H1 (cell line): Measurements from ENCODE around the gene RERE. TPM values are rescaled to one million over a fixed set of nuclear protein-coding genes. Genes with fewer than 3 reads are reported as not detected.

Experiments used
- CTCF ChIA-PET: fragments of 300-600 bp; sonication (Branson Sonifier 250); formaldehyde crosslinking; loops from one replicate; lab custom pipeline; 2021; ENCODE audit not compliant: partially characterized antibody; lab: Charles Lee
- POLR2A ChIA-PET: fragments of 300-600 bp; sonication (Branson Sonifier 250); formaldehyde crosslinking; loops from one replicate; lab custom pipeline; 2021; ENCODE audit warnings: inconsistent platforms; ENCODE audit not compliant: partially characterized antibody; lab: Charles Lee
- DNase-seq, 2 experiments: peaks; one replicate each; pipeline versions ENCODE4 v3.0.0 to v3.0.0-alpha.2; 2010 to 2022; ENCODE audit warnings: low spot score in 2 of 2, low read depth in 1 of 2, mixed read lengths in 1 of 2
- FAIRE-seq: peaks from 2 replicates; lab custom pipeline; 2011; peaks lifted over from hg19 to GRCh38; lab: Jason Lieb, UNC
- H2AFZ ChIP-seq: 2 replicates; pipeline ENCODE4 v1.8.1; 2012; ENCODE audit warnings: low read length, inconsistent platforms
- H2AK5ac ChIP-seq: 2 replicates; pipeline ENCODE4 v1.6.1; 2013; ENCODE audit warnings: low read depth, low read length
- H2BK120ac ChIP-seq: replicated peaks from 2 replicates; pipeline ENCODE3; 2013; ENCODE audit warnings: low read depth, low read length, inconsistent platforms
- H2BK12ac ChIP-seq: 2 replicates; pipeline ENCODE4 v1.6.1; 2013; ENCODE audit warnings: low read depth, low read length
- H2BK15ac ChIP-seq: 2 replicates; pipeline ENCODE4 v1.6.1; 2013; ENCODE audit warnings: low read length
- H2BK20ac ChIP-seq: 2 replicates; pipeline ENCODE4 v1.6.1; 2013; ENCODE audit warnings: low read length
- H2BK5ac ChIP-seq: 2 replicates; pipeline ENCODE4 v1.6.1; 2013; ENCODE audit warnings: low read depth, low read length
- H3K14ac ChIP-seq: 2 replicates; pipeline ENCODE4 v1.6.1; 2013; ENCODE audit warnings: inconsistent platforms; ENCODE audit not compliant: insufficient read length
- H3K18ac ChIP-seq: 2 replicates; pipeline ENCODE4 v1.6.1; 2013; ENCODE audit warnings: low read length; ENCODE audit errors: extremely low read depth
- H3K23ac ChIP-seq: 2 replicates; pipeline ENCODE4 v1.6.1; 2013; ENCODE audit warnings: inconsistent platforms; ENCODE audit not compliant: insufficient read length
- H3K23me2 ChIP-seq: 2 replicates; pipeline ENCODE4 v1.6.1; 2013; ENCODE audit warnings: low read depth, low read length
- H3K27ac ChIP-seq: 2 replicates; pipeline ENCODE4 v1.6.1; 2011; ENCODE audit warnings: low read depth, low read length, inconsistent platforms
- H3K27me3 ChIP-seq, 4 experiments: replicated peaks in 1 of 4; 1 replicate in 1 of 4; 2 replicates in 3 of 4; pipeline versions ENCODE4 v1.6.1 to v1.8.1; 2011 to 2013; ENCODE audit warnings: low read length in 3 of 4, mild to moderate bottlenecking in 3 of 4, inconsistent platforms in 2 of 4, mixed read lengths in 2 of 4, moderate library complexity in 1 of 4; ENCODE audit not compliant: control insufficient read depth in 3 of 4, insufficient read depth in 3 of 4; ENCODE audit errors: extremely low read depth in 1 of 4
- H3K36me3 ChIP-seq, 4 experiments: 2 replicates each; pipeline versions ENCODE4 v1.6.1 to v1.8.1; 2011 to 2013; ENCODE audit warnings: mild to moderate bottlenecking in 4 of 4, low read length in 3 of 4, moderate library complexity in 2 of 4, control low read depth in 1 of 4, inconsistent platforms in 1 of 4; ENCODE audit not compliant: insufficient read depth in 4 of 4, control insufficient read depth in 2 of 4
- H3K4ac ChIP-seq: replicated peaks from 2 replicates; pipeline ENCODE3; 2013; ENCODE audit warnings: low read length, low read depth, mixed read lengths, inconsistent platforms; ENCODE audit not compliant: insufficient read length
- H3K4me1 ChIP-seq, 4 experiments: replicated peaks in 1 of 4; 1 replicate in 1 of 4; 2 replicates in 3 of 4; pipeline versions ENCODE4 v1.6.1 to v1.8.1; 2011 to 2013; ENCODE audit warnings: low read length in 3 of 4, inconsistent platforms in 2 of 4, mixed read lengths in 1 of 4; ENCODE audit not compliant: insufficient read depth in 4 of 4, control insufficient read depth in 3 of 4
- H3K4me2 ChIP-seq, 2 experiments: 2 replicates each; pipeline versions ENCODE4 v1.6.1 to v1.8.1; 2011 to 2013; ENCODE audit warnings: low read depth in 2 of 2, low read length in 2 of 2, control low read depth in 1 of 2, inconsistent platforms in 1 of 2, mild to moderate bottlenecking in 1 of 2; ENCODE audit not compliant: insufficient read depth in 1 of 2
- H3K4me3 ChIP-seq, 4 experiments: fragments of 200-600, 300-600 bp in 1 of 4; sonication (generic), shearing (Covaris generic), sonication (Bioruptor Twin) in 1 of 4; 2 replicates each; pipeline versions ENCODE4 v1.5.1 to v1.8.1; 2011 to 2016; ENCODE audit warnings: low read length in 4 of 4, low read depth in 3 of 4, control low read depth in 2 of 4, inconsistent platforms in 2 of 4, mild to moderate bottlenecking in 2 of 4, mixed read lengths in 1 of 4, moderate library complexity in 1 of 4; ENCODE audit not compliant: insufficient read depth in 2 of 4; ENCODE audit errors: extremely low read depth in 1 of 4
- H3K56ac ChIP-seq: replicated peaks from 2 replicates; pipeline ENCODE3; 2013; ENCODE audit warnings: low read depth, mild to moderate bottlenecking, mixed read lengths, low read length, inconsistent platforms; ENCODE audit not compliant: insufficient read length
- H3K79me1 ChIP-seq: 2 replicates; pipeline ENCODE4 v1.6.1; 2013; ENCODE audit warnings: low read depth, low read length, control low read depth
- H3K79me2 ChIP-seq, 2 experiments: 2 replicates each; pipeline versions ENCODE4 v1.6.1 to v1.8.1; 2012 to 2013; ENCODE audit warnings: low read length in 2 of 2, mild to moderate bottlenecking in 2 of 2, inconsistent platforms in 1 of 2; ENCODE audit not compliant: insufficient read depth in 2 of 2, control insufficient read depth in 1 of 2
- H3K9ac ChIP-seq, 4 experiments: replicated peaks in 1 of 4; 1 replicate in 1 of 4; 2 replicates in 3 of 4; pipeline versions ENCODE4 v1.6.1 to v1.8.1; 2011 to 2013; ENCODE audit warnings: low read depth in 3 of 4, low read length in 3 of 4, control low read depth in 2 of 4, mild to moderate bottlenecking in 2 of 4, moderate library complexity in 2 of 4, inconsistent platforms in 1 of 4; ENCODE audit errors: extremely low read depth in 1 of 4
- H3K9me3 ChIP-seq, 2 experiments: 2 replicates each; pipeline versions ENCODE4 v1.6.1 to v1.8.1; 2012 to 2013; ENCODE audit warnings: mild to moderate bottlenecking in 2 of 2, moderate library complexity in 2 of 2, control low read depth in 1 of 2, inconsistent platforms in 1 of 2, low read depth in 1 of 2, low read length in 1 of 2, mixed read lengths in 1 of 2; ENCODE audit not compliant: insufficient read depth in 2 of 2
- H4K20me1 ChIP-seq, 2 experiments: replicated peaks in 1 of 2; 2 replicates each; pipeline versions ENCODE3 to v1.8.1; 2011 to 2013; ENCODE audit warnings: inconsistent platforms in 2 of 2, low read length in 2 of 2, mild to moderate bottlenecking in 1 of 2; ENCODE audit not compliant: insufficient read depth in 2 of 2, control insufficient read depth in 1 of 2
- H4K5ac ChIP-seq: 2 replicates; pipeline ENCODE4 v1.6.1; 2013; ENCODE audit warnings: low read length, low read depth, mixed read lengths, inconsistent platforms; ENCODE audit not compliant: insufficient read length
- H4K8ac ChIP-seq: 2 replicates; pipeline ENCODE4 v1.8.0; 2013; ENCODE audit warnings: mild to moderate bottlenecking, moderate library complexity, low read length, inconsistent platforms; ENCODE audit not compliant: insufficient read depth; ENCODE audit errors: extremely low read depth
- H4K91ac ChIP-seq: replicated peaks from 2 replicates; pipeline ENCODE3; 2013; ENCODE audit warnings: low read length, mixed read lengths, inconsistent platforms; ENCODE audit not compliant: insufficient read length
- BACH1 ChIP-seq: IDR thresholded peaks from 2 replicates; pipeline ENCODE4 v1.6.1; 2012; ENCODE audit warnings: low read length, improper control_type of control experiment
- FOSL1 ChIP-seq: IDR thresholded peaks from 2 replicates; pipeline ENCODE4 v1.6.1; 2011; ENCODE audit warnings: mild to moderate bottlenecking, low read depth, low read length, moderate library complexity; ENCODE audit not compliant: insufficient read depth
- KDM1A ChIP-seq: fragments of 200-600, 300-600 bp; sonication (generic); IDR thresholded peaks from 2 replicates; pipeline ENCODE4 v1.7.1; 2016; ENCODE audit warnings: mild to moderate bottlenecking, low read length, borderline replicate concordance
- RAD21 ChIP-seq, 2 experiments: IDR thresholded peaks in 1 of 2; conservative IDR thresholded peaks in 1 of 2; 2 replicates each; pipeline ENCODE4 v1.6.1; 2011; ENCODE audit warnings: low read depth in 2 of 2, low read length in 2 of 2, improper control_type of control experiment in 1 of 2, inconsistent platforms in 1 of 2, mild to moderate bottlenecking in 1 of 2, moderate library complexity in 1 of 2
- SIX5 ChIP-seq: IDR thresholded peaks from 2 replicates; pipeline ENCODE4 v1.6.1; 2011; ENCODE audit warnings: mild to moderate bottlenecking, low read depth, low read length
- SP4 ChIP-seq: IDR thresholded peaks from 2 replicates; pipeline ENCODE4 v1.6.1; 2012; ENCODE audit warnings: low read length, inconsistent platforms
- TAF7 ChIP-seq: optimal IDR thresholded peaks from 2 replicates; pipeline ENCODE3; 2011; ENCODE audit warnings: low read depth, mild to moderate bottlenecking, inconsistent platforms, low read length, moderate library complexity, borderline replicate concordance
- WGBS, 2 experiments: shearing (Covaris generic) in 1 of 2; methylation state at CpG; one replicate each; pipeline versions ENCODE4 v1.1.6 to v1.1.7; 2013 to 2015; ENCODE audit warnings: low lambda C conversion rate in 2 of 2, mixed read lengths in 2 of 2, inconsistent platforms in 1 of 2, low coverage in 1 of 2, missing lambda C conversion rate in 1 of 2; ENCODE audit not compliant: insufficient replicate concordance in 2 of 2, insufficient coverage in 1 of 2, insufficient read length in 1 of 2; ENCODE audit errors: extremely low coverage in 1 of 2, missing lambda C conversion rate in 1 of 2; 5-methylcytosine and 5-hydroxymethylcytosine counted together
- polyA plus RNA-seq, 7 experiments: library from polyadenylated mRNA; depleted of rRNA in 3 of 7; stranded (reverse) in 5 of 7; unstranded in 2 of 7; fragments of >200 nt in 5 of 7; fragments of 200-250 nt in 2 of 7; gene quantifications; 1 replicate in 5 of 7; 2 replicates in 1 of 7; 4 replicates in 1 of 7; pipeline versions ENCODE4 v1.2.1 to v1.2.3, GENCODE V29; 2011 to 2013; ENCODE audit warnings: missing spikeins in 2 of 7, mixed read lengths in 2 of 7
- total RNA-seq: library from RNA; stranded (reverse); fragmentation: NEBNext Ultra II Directional; extraction: Animal tissue kit (Norgen Biotek cat#: 25700); gene quantifications from 2 replicates; pipeline ENCODE4 v1.2.1, GENCODE V29; 2021
- TF ChIP-seq, protein P1 (sequence below): IDR thresholded peaks from 2 replicates; pipeline ENCODE4 v1.6.1; 2011; ENCODE audit warnings: low read depth, mild to moderate bottlenecking, low read length; ENCODE audit not compliant: insufficient read depth

RERE gene
- total and polyA plus RNA-seq, 2 of the 8 experiments (the other 6 are each of a cell fraction or from before 2014, with no cell fraction given) = 15.3 to 142 TPM

DNA sequence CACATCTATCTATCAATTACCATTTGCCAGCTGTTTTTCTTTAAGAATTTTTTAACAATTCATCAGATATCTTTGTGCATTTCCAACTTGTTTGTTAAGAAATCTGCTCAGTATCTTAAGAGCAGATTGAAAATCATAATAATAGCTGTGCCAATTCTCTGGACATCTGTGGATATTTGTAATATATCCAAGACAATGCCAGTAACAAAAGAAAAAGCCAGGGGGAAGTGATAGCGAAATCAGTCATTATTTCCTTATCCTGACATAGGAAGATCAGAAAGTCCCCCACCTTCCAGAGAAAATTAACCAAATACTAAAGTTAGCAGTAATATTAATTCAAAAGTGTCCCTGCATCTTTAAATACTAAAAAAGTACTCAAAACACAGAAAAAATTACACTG is 217.1 kb downstream of the RERE start:
- Histone ChIP-seq H3K4me1 (peaks cover 0 to 11% (median 4%) of the 10 kb centered on the region in 4 experiments; a peak in 3 of 7 replicates), H2BK15ac (no peak overlapping the region), H3K56ac (no peak overlapping the region), H2AK5ac (no peak overlapping the region), H2AFZ (no peak overlapping the region), H2BK20ac (no peak overlapping the region), H3K14ac (no peak overlapping the region), H2BK120ac (no peak overlapping the region), H4K8ac (no peak overlapping the region), H3K27me3 (no peaks in the 10 kb centered on the region), H3K9me3 (no peaks in the 10 kb centered on the region), H3K9ac (no peak overlapping the region), H4K5ac (no peak overlapping the region), H3K23me2 (no peaks in the 10 kb centered on the region; the same call in 1 of the 2 replicates), H3K79me1 (peaks cover 8% of the 10 kb centered on the region; the same call in 1 of the 2 replicates), H3K79me2 (peaks cover 6 to 91% of the 10 kb centered on the region in 2 experiments; a peak in 3 of 4 replicates), H4K20me1 (peaks cover 8 to 19% of the 10 kb centered on the region in 2 experiments), H3K27ac (no peak overlapping the region), H3K4me3 (no peak overlapping the region), H3K18ac (no peak overlapping the region), H2BK12ac (no peak overlapping the region), H3K36me3 (0 out of 8 replicates have a peak, but pooled peaks cover 0 to 7% (median 0%) of the 10 kb centered on the region in 4 experiments), H3K23ac (no peak overlapping the region), H3K4me2 (no peak overlapping the region), H3K4ac (no peak overlapping the region), H4K91ac (no peak overlapping the region), H2BK5ac (no peak overlapping the region)
- FAIRE-seq = no peak
- ChIA-PET POLR2A (no interaction called here), CTCF (interaction anchor here (3.9 kb wide), 1 partner anchor 13 kb away, joined by 16 read pairs; no protein-coding TSS in a partner anchor)
- TF ChIP-seq KDM1A (no peak), SIX5 (no peak), RAD21 (IDR thresholded peaks at IDR 0.05 in 1 of 2, conservative IDR thresholded peaks at IDR 0.05 in 1 of 2; ENCODE audit: low read depth in 2 of 2, low read length in 2 of 2) (no peak), SP4 (no peak), TAF7 (no peak), FOSL1 (no peak), BACH1 (no peak)
- TF ChIP-seq, protein P1, sequence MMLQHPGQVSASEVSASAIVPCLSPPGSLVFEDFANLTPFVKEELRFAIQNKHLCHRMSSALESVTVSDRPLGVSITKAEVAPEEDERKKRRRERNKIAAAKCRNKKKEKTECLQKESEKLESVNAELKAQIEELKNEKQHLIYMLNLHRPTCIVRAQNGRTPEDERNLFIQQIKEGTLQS = no peak
- DNase-seq = no peak
- 89% methylated on average over 1 of the region's 1 CpG; no CpG with 5 or more reads in 1 of the 2 experiments for WGBS, 2 experiments
